HEK293 (cell line): ENCODE data around the gene CWH43.

Experiments
- CTCF ChIA-PET: fragments of 350-600 bp; formaldehyde crosslinking; extraction: SDS; loops from one replicate; lab custom pipeline; 2021; ENCODE audit warnings: antibody characterized with exemption; lab: Yijun Ruan, JAX
- POLR2A ChIA-PET: fragments of 300-600 bp; formaldehyde crosslinking; extraction: SDS; loops from one replicate; lab custom pipeline; 2020; ENCODE audit warnings: antibody characterized with exemption, inconsistent platforms; lab: Yijun Ruan, JAX
- H3K27ac ChIP-seq: fragments of 200-500 bp; sonication (Bioruptor generic); 2 replicates; pipeline ENCODE4 v1.5.1; 2014; ENCODE audit warnings: low read depth, low read length, control low read depth, inconsistent platforms; ENCODE audit errors: extremely low read depth
- H3K36me3 ChIP-seq, 2 experiments: fragments of 200-500 bp in 1 of 2; sonication (Bioruptor generic) in 1 of 2; 1 replicate in 1 of 2; 2 replicates in 1 of 2; pipeline ENCODE4 v1.5.1; 2014 to 2017; ENCODE audit warnings: inconsistent platforms in 2 of 2, low read length in 2 of 2; ENCODE audit not compliant: control insufficient read depth in 2 of 2, insufficient read depth in 1 of 2
- H3K4me1 ChIP-seq: fragments of 200-500 bp; sonication (Bioruptor generic); 2 replicates; pipeline ENCODE4 v1.5.1; 2014; ENCODE audit warnings: mild to moderate bottlenecking, low read length, inconsistent platforms; ENCODE audit not compliant: control insufficient read depth, insufficient read depth
- H3K4me3 ChIP-seq: 2 replicates; pipeline ENCODE4 v1.5.1; 2011; ENCODE audit warnings: low read depth, mild to moderate bottlenecking, control low read depth, low read length, moderate library complexity
- H3K9me3 ChIP-seq: fragments of 200-500 bp; sonication (Bioruptor generic); 2 replicates; pipeline ENCODE4 v1.5.1; 2014; ENCODE audit warnings: low read depth, low read length, inconsistent platforms; ENCODE audit not compliant: control insufficient read depth, insufficient read depth
- BCL11B ChIP-seq: fragments of 450-650 bp; formaldehyde crosslinking; IDR thresholded peaks from 2 replicates; pipeline ENCODE4 v1.5.1; 2016; ENCODE audit warnings: low read depth, missing biosample characterization, missing genetic modification characterization
- ELK4 ChIP-seq: IDR thresholded peaks from 2 replicates; pipeline ENCODE4 v1.6.1; 2011; ENCODE audit warnings: mild to moderate bottlenecking, low read depth, low read length, borderline replicate concordance
- GLIS2 ChIP-seq: fragments of 450-650 bp; formaldehyde crosslinking; IDR thresholded peaks from 2 replicates; pipeline ENCODE4 v1.5.1; 2016; ENCODE audit warnings: missing biosample characterization, missing genetic modification characterization
- IKZF3 ChIP-seq: fragments of 450-650 bp; IDR thresholded peaks from 2 replicates; pipeline ENCODE4 v1.5.0; 2018; ENCODE audit warnings: missing biosample characterization, mild to moderate bottlenecking, missing genetic modification characterization, moderate library complexity
- KLF10 ChIP-seq: fragments of 450-650 bp; IDR thresholded peaks from 2 replicates; pipeline ENCODE4 v1.5.1; 2018; ENCODE audit warnings: missing biosample characterization, mild to moderate bottlenecking, missing genetic modification characterization
- WT1 ChIP-seq: fragments of 450-650 bp; formaldehyde crosslinking; IDR thresholded peaks from 2 replicates; pipeline ENCODE4 v1.5.1; 2016; ENCODE audit warnings: missing biosample characterization, missing genetic modification characterization
- ZNF10 ChIP-seq: fragments of 450-650 bp; formaldehyde crosslinking; IDR thresholded peaks from 2 replicates; pipeline ENCODE4 v1.5.1; 2017; ENCODE audit warnings: missing biosample characterization, missing genetic modification characterization
- ZNF148 ChIP-seq: fragments of 450-650 bp; formaldehyde crosslinking; IDR thresholded peaks from 2 replicates; pipeline ENCODE4 v1.5.0; 2017; ENCODE audit warnings: missing biosample characterization, missing genetic modification characterization, borderline replicate concordance
- ZNF169 ChIP-seq: fragments of 450-650 bp; formaldehyde crosslinking; IDR thresholded peaks from 2 replicates; pipeline ENCODE4 v1.5.1; 2016; ENCODE audit warnings: missing biosample characterization, missing genetic modification characterization
- ZNF423 ChIP-seq: fragments of 450-650 bp; formaldehyde crosslinking; IDR thresholded peaks from 2 replicates; pipeline ENCODE4 v1.5.1; 2016; ENCODE audit warnings: missing biosample characterization, missing genetic modification characterization
- ZNF473 ChIP-seq: fragments of 450-650 bp; formaldehyde crosslinking; IDR thresholded peaks from 2 replicates; pipeline ENCODE4 v1.5.1; 2017; ENCODE audit warnings: missing biosample characterization, missing genetic modification characterization
- ZNF510 ChIP-seq: fragments of 450-650 bp; formaldehyde crosslinking; IDR thresholded peaks from 2 replicates; pipeline ENCODE4 v1.5.1; 2018; ENCODE audit warnings: mild to moderate bottlenecking, missing genetic modification characterization, missing biosample characterization; ENCODE audit not compliant: insufficient replicate concordance
- ZNF561 ChIP-seq: fragments of 450-650 bp; IDR thresholded peaks from 2 replicates; pipeline ENCODE4 v1.5.1; 2018; ENCODE audit warnings: missing biosample characterization, missing genetic modification characterization, borderline replicate concordance
- ZNF626 ChIP-seq: fragments of 450-650 bp; sonication (Bioruptor Pico); formaldehyde crosslinking; IDR thresholded peaks from 2 replicates; pipeline ENCODE4 v1.5.1; 2018; ENCODE audit warnings: missing biosample characterization, missing genetic modification characterization, inconsistent platforms
- ZNF792 ChIP-seq: fragments of 450-650 bp; formaldehyde crosslinking; IDR thresholded peaks from 2 replicates; pipeline ENCODE4 v1.5.1; 2016; ENCODE audit warnings: missing biosample characterization, missing genetic modification characterization
- TF ChIP-seq, protein P1 (sequence below): fragments of 450-650 bp; formaldehyde crosslinking; IDR thresholded peaks from 2 replicates; pipeline ENCODE4 v1.5.1; 2016; ENCODE audit warnings: missing biosample characterization, missing genetic modification characterization
- TF ChIP-seq, protein P2 (sequence below): fragments of 450-650 bp; formaldehyde crosslinking; IDR thresholded peaks from 2 replicates; pipeline ENCODE4 v1.5.1; 2016; ENCODE audit warnings: missing biosample characterization, missing genetic modification characterization
- TF ChIP-seq, protein P3 (sequence below): fragments of 450-650 bp; formaldehyde crosslinking; IDR thresholded peaks from 2 replicates; pipeline ENCODE4 v1.5.1; 2016; ENCODE audit warnings: missing biosample characterization, missing genetic modification characterization
- TF ChIP-seq, protein P4 (sequence below): fragments of 450-650 bp; formaldehyde crosslinking; IDR thresholded peaks from 2 replicates; pipeline ENCODE4 v1.5.1; 2016; ENCODE audit warnings: missing biosample characterization, missing genetic modification characterization

CWH43 gene

DNA sequence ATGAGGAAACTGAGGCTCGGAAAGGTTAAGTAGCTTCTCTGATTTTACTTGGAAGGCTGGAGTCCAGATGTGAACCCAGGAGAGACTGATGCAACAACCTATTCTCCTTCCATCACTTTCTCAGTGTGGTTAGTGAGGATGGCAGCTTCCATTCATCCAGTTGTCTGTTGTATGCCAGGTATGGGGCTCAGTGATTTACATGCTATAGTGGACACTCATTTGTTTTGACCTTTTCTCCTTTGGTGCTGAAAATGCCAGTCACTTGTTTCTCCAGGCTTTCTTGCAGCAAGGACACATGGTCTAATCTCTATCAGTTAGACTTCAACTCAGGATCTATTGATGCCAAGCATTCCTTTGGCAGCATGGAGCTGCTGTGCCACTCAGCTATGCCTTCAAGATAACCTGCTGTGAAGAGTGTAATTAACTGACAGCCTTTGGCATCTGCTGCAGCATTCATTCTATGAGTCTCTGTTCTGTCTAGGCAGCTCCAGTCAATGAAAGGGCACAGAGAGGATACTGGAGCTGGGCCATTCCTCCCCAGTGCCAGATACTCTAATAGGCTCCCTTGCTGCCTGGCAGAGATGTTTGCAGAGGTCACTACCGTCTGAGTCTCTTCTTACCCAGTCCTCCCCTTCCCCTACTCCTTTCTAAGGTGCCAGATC, 11.0 kb upstream of the CWH43 start (continued):
- TF ChIP-seq ZNF626 (tag by site-specific recombination), result no peak
- no peak for TF ChIP-seq ZNF473
- TF ChIP-seq ZNF561, result no peak
- TF ChIP-seq KLF10 (tag by site-specific recombination), result no peak
- TF ChIP-seq, protein P1, sequence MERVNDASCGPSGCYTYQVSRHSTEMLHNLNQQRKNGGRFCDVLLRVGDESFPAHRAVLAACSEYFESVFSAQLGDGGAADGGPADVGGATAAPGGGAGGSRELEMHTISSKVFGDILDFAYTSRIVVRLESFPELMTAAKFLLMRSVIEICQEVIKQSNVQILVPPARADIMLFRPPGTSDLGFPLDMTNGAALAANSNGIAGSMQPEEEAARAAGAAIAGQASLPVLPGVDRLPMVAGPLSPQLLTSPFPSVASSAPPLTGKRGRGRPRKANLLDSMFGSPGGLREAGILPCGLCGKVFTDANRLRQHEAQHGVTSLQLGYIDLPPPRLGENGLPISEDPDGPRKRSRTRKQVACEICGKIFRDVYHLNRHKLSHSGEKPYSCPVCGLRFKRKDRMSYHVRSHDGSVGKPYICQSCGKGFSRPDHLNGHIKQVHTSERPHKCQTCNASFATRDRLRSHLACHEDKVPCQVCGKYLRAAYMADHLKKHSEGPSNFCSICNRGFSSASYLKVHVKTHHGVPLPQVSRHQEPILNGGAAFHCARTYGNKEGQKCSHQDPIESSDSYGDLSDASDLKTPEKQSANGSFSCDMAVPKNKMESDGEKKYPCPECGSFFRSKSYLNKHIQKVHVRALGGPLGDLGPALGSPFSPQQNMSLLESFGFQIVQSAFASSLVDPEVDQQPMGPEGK (tag by site-specific recombination), result no peak

DNA sequence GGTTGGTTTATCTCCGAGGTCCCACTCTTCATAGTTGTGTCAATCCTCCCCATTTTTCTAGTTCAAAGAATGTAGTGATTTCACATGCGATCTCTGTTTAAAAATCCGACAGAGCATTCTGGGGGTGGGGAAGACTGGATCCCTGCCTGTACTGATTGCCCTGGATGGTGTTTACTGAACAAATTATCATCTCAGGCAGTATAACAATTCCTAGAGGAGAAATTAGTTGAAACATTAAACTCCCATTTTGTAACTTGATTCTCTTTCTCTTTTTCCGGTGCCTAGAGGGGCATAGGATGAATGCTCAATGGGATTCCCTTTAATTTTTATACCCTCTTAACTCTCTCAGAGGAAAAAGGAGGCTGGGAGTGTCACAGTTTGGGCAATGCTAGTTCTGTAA, 10.0 kb upstream of the CWH43 start:
- Histone ChIP-seq H3K4me1 (no peaks in the 10 kb centered on the region), H3K27ac (no peak overlapping the region), H3K9me3 (no peaks in the 10 kb centered on the region), H3K4me3 (no peak overlapping the region), H3K36me3 (no peaks in the 10 kb centered on the region)
- ChIA-PET POLR2A (no interaction called here), CTCF (interaction anchor here (1.1 to 1.2 kb wide), 2 partner anchors 13 to 71 kb away, joined by 3 to 4 read pairs; no protein-coding TSS in a partner anchor)
- no peak for TF ChIP-seq ZNF473
- 0 out of 2 replicates have a peak, but pooled peaks have one; percentile 14 for TF ChIP-seq WT1 (tag by site-specific recombination)

DNA sequence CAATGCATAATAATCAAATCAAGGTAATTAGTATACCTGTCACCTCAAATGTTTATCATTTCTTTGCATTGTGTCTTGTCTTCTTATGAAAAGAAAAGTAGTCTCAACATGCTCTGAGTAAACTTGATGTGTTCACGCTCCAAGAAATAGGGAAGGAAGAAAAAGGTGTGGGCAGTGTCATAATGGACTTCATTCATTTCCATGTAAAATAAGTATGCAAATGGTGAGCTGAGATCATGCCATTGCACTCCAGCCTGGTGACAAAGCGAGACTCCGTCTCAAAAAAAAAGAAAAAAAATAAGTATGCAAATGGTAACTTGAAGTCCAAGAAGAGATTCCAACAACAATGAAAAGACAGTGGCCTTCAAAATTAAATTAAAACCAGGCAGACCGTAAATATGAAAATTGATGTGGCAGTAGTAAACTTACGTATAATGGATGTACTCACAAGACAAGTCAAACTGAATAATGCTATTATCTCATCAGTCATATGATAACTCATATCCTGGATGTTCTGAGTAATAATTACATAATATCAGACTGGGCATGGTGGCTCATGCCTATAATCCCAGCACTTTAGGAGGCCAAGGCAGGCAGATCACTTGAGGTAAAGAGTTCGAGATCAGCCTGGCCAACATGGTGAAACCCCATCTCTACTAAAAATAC, 6.0 kb upstream of the CWH43 start:
- Histone ChIP-seq H3K9me3 (no peaks in the 10 kb centered on the region), H3K27ac (no peak overlapping the region), H3K36me3 (no peaks in the 10 kb centered on the region), H3K4me1 (no peaks in the 10 kb centered on the region), H3K4me3 (no peak overlapping the region)
- ChIA-PET POLR2A (no interaction called here), CTCF (no interaction called here)
- TF ChIP-seq ZNF792 (tag by site-specific recombination), result no peak
- TF ChIP-seq BCL11B, result no peak
- TF ChIP-seq ZNF423, result no peak
- TF ChIP-seq ZNF148 (tag by site-specific recombination), result no peak
- TF ChIP-seq, protein P2, sequence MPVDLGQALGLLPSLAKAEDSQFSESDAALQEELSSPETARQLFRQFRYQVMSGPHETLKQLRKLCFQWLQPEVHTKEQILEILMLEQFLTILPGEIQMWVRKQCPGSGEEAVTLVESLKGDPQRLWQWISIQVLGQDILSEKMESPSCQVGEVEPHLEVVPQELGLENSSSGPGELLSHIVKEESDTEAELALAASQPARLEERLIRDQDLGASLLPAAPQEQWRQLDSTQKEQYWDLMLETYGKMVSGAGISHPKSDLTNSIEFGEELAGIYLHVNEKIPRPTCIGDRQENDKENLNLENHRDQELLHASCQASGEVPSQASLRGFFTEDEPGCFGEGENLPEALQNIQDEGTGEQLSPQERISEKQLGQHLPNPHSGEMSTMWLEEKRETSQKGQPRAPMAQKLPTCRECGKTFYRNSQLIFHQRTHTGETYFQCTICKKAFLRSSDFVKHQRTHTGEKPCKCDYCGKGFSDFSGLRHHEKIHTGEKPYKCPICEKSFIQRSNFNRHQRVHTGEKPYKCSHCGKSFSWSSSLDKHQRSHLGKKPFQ (tag by site-specific recombination), result no peak
- no peak for TF ChIP-seq GLIS2
- TF ChIP-seq, protein P3, sequence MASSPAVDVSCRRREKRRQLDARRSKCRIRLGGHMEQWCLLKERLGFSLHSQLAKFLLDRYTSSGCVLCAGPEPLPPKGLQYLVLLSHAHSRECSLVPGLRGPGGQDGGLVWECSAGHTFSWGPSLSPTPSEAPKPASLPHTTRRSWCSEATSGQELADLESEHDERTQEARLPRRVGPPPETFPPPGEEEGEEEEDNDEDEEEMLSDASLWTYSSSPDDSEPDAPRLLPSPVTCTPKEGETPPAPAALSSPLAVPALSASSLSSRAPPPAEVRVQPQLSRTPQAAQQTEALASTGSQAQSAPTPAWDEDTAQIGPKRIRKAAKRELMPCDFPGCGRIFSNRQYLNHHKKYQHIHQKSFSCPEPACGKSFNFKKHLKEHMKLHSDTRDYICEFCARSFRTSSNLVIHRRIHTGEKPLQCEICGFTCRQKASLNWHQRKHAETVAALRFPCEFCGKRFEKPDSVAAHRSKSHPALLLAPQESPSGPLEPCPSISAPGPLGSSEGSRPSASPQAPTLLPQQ, result no peak
- TF ChIP-seq ZNF169 (tag by site-specific recombination), result no peak
- TF ChIP-seq KLF10 (tag by site-specific recombination), result no peak
- no peak for TF ChIP-seq ZNF10 (tag by site-specific recombination)
- TF ChIP-seq, protein P4, sequence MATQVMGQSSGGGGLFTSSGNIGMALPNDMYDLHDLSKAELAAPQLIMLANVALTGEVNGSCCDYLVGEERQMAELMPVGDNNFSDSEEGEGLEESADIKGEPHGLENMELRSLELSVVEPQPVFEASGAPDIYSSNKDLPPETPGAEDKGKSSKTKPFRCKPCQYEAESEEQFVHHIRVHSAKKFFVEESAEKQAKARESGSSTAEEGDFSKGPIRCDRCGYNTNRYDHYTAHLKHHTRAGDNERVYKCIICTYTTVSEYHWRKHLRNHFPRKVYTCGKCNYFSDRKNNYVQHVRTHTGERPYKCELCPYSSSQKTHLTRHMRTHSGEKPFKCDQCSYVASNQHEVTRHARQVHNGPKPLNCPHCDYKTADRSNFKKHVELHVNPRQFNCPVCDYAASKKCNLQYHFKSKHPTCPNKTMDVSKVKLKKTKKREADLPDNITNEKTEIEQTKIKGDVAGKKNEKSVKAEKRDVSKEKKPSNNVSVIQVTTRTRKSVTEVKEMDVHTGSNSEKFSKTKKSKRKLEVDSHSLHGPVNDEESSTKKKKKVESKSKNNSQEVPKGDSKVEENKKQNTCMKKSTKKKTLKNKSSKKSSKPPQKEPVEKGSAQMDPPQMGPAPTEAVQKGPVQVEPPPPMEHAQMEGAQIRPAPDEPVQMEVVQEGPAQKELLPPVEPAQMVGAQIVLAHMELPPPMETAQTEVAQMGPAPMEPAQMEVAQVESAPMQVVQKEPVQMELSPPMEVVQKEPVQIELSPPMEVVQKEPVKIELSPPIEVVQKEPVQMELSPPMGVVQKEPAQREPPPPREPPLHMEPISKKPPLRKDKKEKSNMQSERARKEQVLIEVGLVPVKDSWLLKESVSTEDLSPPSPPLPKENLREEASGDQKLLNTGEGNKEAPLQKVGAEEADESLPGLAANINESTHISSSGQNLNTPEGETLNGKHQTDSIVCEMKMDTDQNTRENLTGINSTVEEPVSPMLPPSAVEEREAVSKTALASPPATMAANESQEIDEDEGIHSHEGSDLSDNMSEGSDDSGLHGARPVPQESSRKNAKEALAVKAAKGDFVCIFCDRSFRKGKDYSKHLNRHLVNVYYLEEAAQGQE (tag by site-specific recombination), result no peak
- TF ChIP-seq ZNF510 (tag by site-specific recombination), result no peak
- no peak for TF ChIP-seq ELK4
- no peak for TF ChIP-seq IKZF3 (tag by site-specific recombination)
